ENCODE measurements around the gene APBA2.

DNA sequence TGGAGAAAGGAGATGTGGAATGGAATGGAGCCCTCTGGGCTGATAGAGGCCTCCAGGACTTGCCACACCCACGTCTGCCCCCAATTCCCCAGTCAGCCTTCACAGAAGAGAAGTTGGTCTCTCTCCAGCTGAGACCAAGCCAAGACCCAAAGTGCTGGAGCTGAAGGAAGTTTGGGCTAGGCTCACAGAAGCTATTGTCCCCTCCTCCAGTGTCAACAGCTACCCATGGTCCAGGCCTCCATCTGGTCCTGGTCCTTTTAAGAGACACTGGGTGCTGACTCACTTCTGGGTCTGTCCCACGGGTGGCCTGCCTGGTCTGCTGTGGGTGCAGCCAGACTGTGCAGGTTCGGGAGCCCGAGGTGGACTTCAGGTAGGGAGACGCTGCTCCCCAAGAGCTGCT is 179.8 kb downstream of the APBA2 start:
- TF ChIP-seq, protein P1, sequence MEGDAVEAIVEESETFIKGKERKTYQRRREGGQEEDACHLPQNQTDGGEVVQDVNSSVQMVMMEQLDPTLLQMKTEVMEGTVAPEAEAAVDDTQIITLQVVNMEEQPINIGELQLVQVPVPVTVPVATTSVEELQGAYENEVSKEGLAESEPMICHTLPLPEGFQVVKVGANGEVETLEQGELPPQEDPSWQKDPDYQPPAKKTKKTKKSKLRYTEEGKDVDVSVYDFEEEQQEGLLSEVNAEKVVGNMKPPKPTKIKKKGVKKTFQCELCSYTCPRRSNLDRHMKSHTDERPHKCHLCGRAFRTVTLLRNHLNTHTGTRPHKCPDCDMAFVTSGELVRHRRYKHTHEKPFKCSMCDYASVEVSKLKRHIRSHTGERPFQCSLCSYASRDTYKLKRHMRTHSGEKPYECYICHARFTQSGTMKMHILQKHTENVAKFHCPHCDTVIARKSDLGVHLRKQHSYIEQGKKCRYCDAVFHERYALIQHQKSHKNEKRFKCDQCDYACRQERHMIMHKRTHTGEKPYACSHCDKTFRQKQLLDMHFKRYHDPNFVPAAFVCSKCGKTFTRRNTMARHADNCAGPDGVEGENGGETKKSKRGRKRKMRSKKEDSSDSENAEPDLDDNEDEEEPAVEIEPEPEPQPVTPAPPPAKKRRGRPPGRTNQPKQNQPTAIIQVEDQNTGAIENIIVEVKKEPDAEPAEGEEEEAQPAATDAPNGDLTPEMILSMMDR (IDR thresholded peaks at IDR 0.05) = no peak
- TF ChIP-seq POLR2AphosphoS5 (IDR thresholded peaks at IDR 0.05) (no peak), POLR2A (IDR thresholded peaks at IDR 0.05) (no peak), EP300 (IDR thresholded peaks at IDR 0.05) (no peak)
